Measurements from ENCODE around the gene KASH5.
"Not testable (repeated sequence)": the region's sequence is repeated elsewhere in the genome, so short reads cannot be mapped to it uniquely, and the experiment has no call there.

Gene KASH5

DNA sequence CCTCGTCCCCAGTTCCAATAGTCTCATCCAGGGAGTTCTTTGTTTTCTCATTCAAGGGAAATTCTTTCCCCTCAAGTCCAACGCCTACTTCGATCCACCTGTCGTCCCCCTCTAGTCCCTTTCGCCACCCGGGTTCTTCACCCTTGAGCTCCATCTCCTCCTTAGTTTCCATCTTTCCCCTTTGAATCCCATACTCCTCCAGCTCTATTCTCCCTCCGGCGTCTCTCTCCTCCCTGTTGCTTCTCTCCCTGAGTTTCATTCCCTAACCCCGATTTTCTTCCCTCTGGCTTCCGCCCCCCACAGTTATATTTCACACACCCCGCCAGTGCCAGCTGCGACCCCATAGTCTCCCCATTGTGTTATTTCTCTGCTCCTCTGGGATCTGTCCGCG is 53.9 kb downstream of the KASH5 start:
- Mint-ChIP-seq H3K9me3 (no peaks in the 10 kb centered on the region), H3K4me3 (peak overlapping the region; percentile 75), H3K27ac (ENCODE audit: low read depth) (peak overlapping the region; percentile 54), H3K36me3 (ENCODE audit: insufficient read depth) (peaks cover 11% of the 10 kb centered on the region), H3K27me3 (peaks cover 59% of the 10 kb centered on the region), H3K4me1 (peaks cover 46% of the 10 kb centered on the region)
- DNase-seq (ENCODE audit: low spot score in 2 of 2) (no peak), ATAC-seq (replicated peaks; ENCODE audit: extremely low read depth, poor library complexity, severe bottlenecking) (no peak)

DNA sequence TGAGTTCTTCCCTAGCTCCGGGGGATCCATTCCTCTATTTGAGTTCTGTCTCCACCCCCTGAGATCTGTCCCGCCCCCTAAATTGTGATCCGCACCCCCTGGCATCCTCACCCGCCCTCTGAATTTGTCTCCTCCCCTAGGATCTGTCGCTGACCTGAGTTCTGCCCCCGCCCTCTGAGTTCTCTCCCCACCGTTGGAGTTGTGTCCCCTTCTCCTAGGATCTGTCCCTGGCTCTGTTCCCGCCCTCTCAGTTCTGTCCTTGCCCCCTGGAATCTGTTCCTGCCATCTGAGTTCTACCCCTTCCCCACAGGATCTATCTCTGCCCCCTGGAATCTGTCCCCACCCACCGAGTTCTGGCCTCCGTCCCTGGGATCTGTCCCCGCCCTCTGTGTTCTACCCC is 54.3 kb downstream of the KASH5 start:
- ATAC-seq (replicated peaks; ENCODE audit: extremely low read depth, poor library complexity, severe bottlenecking): no peak
- Mint-ChIP-seq H3K36me3 (ENCODE audit: insufficient read depth) (peaks cover 11% of the 10 kb centered on the region), H3K27ac (ENCODE audit: low read depth) (peak overlapping the region; percentile 54), H3K27me3 (peaks cover 55% of the 10 kb centered on the region), H3K9me3 (no peaks in the 10 kb centered on the region), H3K4me1 (peaks cover 42% of the 10 kb centered on the region), H3K4me3 (peak overlapping the region; percentile 75)
- DNase-seq (ENCODE audit: low spot score in 2 of 2): no peak

GRCh38 chr19:49442771-49443365 is 54.8 kb downstream of the KASH5 start:
- H3K27ac Mint-ChIP-seq (ENCODE audit: low read depth): peak overlapping the region; percentile 41

GRCh38 chr19:49443366-49444099 is 55.5 kb downstream of the KASH5 start:
- Mint-ChIP-seq H3K4me1 (peaks cover 48% of the 10 kb centered on the region), H3K36me3 (ENCODE audit: insufficient read depth) (peaks cover 14% of the 10 kb centered on the region), H3K4me3 (peak overlapping the region; percentile 75), H3K9me3 (no peaks in the 10 kb centered on the region), H3K27me3 (peaks cover 43% of the 10 kb centered on the region), H3K27ac (ENCODE audit: low read depth) (peak overlapping the region; percentile 41)
- peak; percentile 94 for ATAC-seq (replicated peaks; ENCODE audit: extremely low read depth, poor library complexity, severe bottlenecking)
- DNase-seq (ENCODE audit: low spot score in 2 of 2): peak; percentile 88 to 94

More at GRCh38 chr19:49442771-49443365, 54.8 kb downstream of the KASH5 start:
- H3K4me3 Mint-ChIP-seq: peak overlapping the region; percentile 75
- peaks cover 50% of the 10 kb centered on the region for H3K27me3 Mint-ChIP-seq
- H3K36me3 Mint-ChIP-seq (ENCODE audit: insufficient read depth): peaks cover 13% of the 10 kb centered on the region
- H3K9me3 Mint-ChIP-seq: no peaks in the 10 kb centered on the region
- ATAC-seq (replicated peaks; ENCODE audit: extremely low read depth, poor library complexity, severe bottlenecking) (peak; percentile 14), DNase-seq (ENCODE audit: low spot score in 2 of 2) (peak in 1 of 2 donors; percentile 19)
- peaks cover 42% of the 10 kb centered on the region for H3K4me1 Mint-ChIP-seq

GRCh38 chr19:49444100-49444700 is 56.2 kb downstream of the KASH5 start:
- peaks cover 16% of the 10 kb centered on the region for H3K36me3 Mint-ChIP-seq (ENCODE audit: insufficient read depth)
- not testable (repeated sequence) for H3K9me3 Mint-ChIP-seq; DNase-seq (ENCODE audit: low spot score in 2 of 2); ATAC-seq (replicated peaks; ENCODE audit: extremely low read depth, poor library complexity, severe bottlenecking)
- peak overlapping the region; percentile 41 for H3K27ac Mint-ChIP-seq (ENCODE audit: low read depth)
- peak overlapping the region; percentile 75 for H3K4me3 Mint-ChIP-seq
- peaks cover 37% of the 10 kb centered on the region for H3K27me3 Mint-ChIP-seq
- H3K4me1 Mint-ChIP-seq: peaks cover 55% of the 10 kb centered on the region

DNA sequence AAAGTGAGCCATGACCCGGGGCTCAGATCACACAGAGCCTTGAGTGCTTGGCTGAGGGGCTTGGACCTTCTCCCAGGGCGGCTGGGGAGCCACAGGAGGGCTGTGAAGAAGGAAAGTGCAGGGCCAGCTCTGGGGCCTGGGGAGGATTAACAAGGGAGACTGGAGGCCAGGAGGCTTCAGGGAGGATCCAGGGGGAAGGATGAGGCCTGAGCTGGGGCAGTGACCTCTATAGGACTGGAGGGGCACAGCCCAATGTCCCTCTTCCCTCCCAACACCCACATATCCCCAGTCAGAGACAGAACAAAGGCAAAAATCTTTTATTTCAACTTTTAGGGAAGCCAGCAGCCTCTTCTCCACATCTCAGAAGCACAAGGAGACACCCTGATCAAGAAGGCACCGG is 57.9 kb downstream of the KASH5 start:
- Mint-ChIP-seq H3K27ac (ENCODE audit: low read depth) (no peak overlapping the region), H3K4me1 (peaks cover 65% of the 10 kb centered on the region), H3K9me3 (no peaks in the 10 kb centered on the region), H3K36me3 (ENCODE audit: insufficient read depth) (peaks cover 17% of the 10 kb centered on the region), H3K4me3 (no peak overlapping the region), H3K27me3 (peaks cover 19% of the 10 kb centered on the region)
- DNase-seq (ENCODE audit: low spot score in 2 of 2) (no peak), ATAC-seq (replicated peaks; ENCODE audit: extremely low read depth, poor library complexity, severe bottlenecking) (no peak)

GRCh38 chr19:49447485-49448431 is 59.7 kb downstream of the KASH5 start:
- DNase-seq (ENCODE audit: low spot score in 2 of 2) (no peak), ATAC-seq (replicated peaks; ENCODE audit: extremely low read depth, poor library complexity, severe bottlenecking) (no peak)
- no peaks in the 10 kb centered on the region for H3K9me3 Mint-ChIP-seq
- H3K4me3 Mint-ChIP-seq: no peak overlapping the region
- peaks cover 26% of the 10 kb centered on the region for H3K36me3 Mint-ChIP-seq (ENCODE audit: insufficient read depth)
- H3K27me3 Mint-ChIP-seq: peaks cover under 1% of the 10 kb centered on the region
- H3K4me1 Mint-ChIP-seq: peaks cover 63% of the 10 kb centered on the region
- peak overlapping the region; percentile 41 for H3K27ac Mint-ChIP-seq (ENCODE audit: low read depth)

DNA sequence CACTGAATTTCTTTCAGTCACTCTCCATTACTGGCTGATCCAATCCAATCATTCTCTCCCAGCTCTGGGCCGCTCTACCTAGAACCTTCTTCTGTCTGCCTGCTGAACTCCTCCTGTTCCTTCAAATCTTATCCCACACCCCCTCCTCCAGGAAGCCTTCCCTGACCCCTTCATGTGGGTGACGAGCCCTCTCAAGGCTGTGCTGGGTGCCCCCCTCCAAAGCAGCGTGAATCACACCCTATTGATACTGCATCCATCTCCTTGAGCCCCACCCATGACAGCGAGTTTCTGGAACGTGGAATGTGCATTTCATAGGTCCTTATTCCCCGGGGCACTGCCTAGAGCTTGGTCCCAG is 60.4 kb downstream of the KASH5 start:
- H3K27ac Mint-ChIP-seq (ENCODE audit: low read depth): peak overlapping the region; percentile 41
- H3K9me3 Mint-ChIP-seq: no peaks in the 10 kb centered on the region
- H3K27me3 Mint-ChIP-seq: no peaks in the 10 kb centered on the region
- peaks cover 32% of the 10 kb centered on the region for H3K36me3 Mint-ChIP-seq (ENCODE audit: insufficient read depth)
- peaks cover 67% of the 10 kb centered on the region for H3K4me1 Mint-ChIP-seq
- ATAC-seq (replicated peaks; ENCODE audit: extremely low read depth, poor library complexity, severe bottlenecking) (no peak), DNase-seq (ENCODE audit: low spot score in 2 of 2) (no peak)
- H3K4me3 Mint-ChIP-seq: peak overlapping the region; percentile 7

- Mint-ChIP-seq H3K27me3 (no peaks in the 10 kb centered on the region), H3K27ac (ENCODE audit: low read depth) (no peak overlapping the region), H3K9me3 (no peaks in the 10 kb centered on the region), H3K4me1 (peaks cover 60% of the 10 kb centered on the region), H3K36me3 (ENCODE audit: insufficient read depth) (peaks cover 32% of the 10 kb centered on the region), H3K4me3 (peak overlapping the region; percentile 99)
- ATAC-seq (replicated peaks; ENCODE audit: extremely low read depth, poor library complexity, severe bottlenecking) (no peak), DNase-seq (ENCODE audit: low spot score in 2 of 2) (no peak)
Observed at GRCh38 chr19:49450405-49450804, 62.4 kb downstream of the KASH5 start.

GRCh38 chr19:49451430-49452181 is 63.6 kb downstream of the KASH5 start, which contains the start of gene PIH1D1:
Gene PIH1D1 (minus strand): TSS chr19:49451814. CDS start chr19:49451574, 240 bp downstream.
- ATAC-seq (replicated peaks; ENCODE audit: extremely low read depth, poor library complexity, severe bottlenecking) (peak; percentile 72), DNase-seq (ENCODE audit: low spot score in 2 of 2) (peak; percentile 87 to 94)
- H3K4me3 Mint-ChIP-seq: peak within 1 kb of the TSS; percentile 99
- H3K4me1 Mint-ChIP-seq: peaks cover 60% of the 10 kb centered on the region
- H3K36me3 Mint-ChIP-seq (ENCODE audit: insufficient read depth): peaks cover 36% of the 10 kb centered on the region
- H3K9me3 Mint-ChIP-seq: no peaks in the 10 kb centered on the region
- peak within 1 kb of the TSS; percentile 100 for H3K27ac Mint-ChIP-seq (ENCODE audit: low read depth)
- H3K27me3 Mint-ChIP-seq: no peaks in the 10 kb centered on the region

DNA sequence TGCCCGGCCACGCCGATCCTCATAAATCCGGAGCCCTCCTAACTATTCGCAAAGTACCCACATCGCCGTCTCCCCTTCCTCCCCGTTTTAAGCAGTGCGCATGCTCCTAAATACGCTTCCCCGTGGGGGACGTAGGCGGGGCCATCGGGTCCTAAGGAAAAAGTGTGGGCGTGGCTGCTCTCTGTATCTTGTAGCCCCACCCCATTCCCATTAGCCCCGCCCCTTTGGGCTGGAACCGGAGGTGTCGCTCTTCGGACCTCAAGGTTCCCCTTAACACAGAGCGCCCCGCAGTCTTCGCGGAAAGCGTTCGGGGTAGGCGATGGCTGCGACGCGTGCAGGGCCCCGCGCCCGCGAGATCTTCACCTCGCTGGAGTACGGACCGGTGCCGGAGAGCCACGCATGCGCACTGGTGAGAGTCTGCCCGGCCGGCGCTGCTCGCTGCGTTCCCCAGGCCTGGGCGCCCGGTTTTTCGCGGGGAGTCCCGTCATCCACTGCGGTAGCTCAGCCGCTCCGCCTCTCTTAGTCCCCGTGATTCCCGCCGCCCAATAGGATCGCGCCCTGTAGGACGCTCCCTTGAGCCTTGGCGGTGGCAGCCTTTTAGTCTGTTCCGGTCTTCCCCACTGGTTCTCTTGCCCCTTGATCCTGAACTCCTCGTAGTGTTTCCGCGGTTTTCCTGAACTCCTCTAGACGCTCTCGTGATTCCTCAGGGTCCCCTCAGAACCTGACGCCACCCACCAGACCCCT is 65.1 kb downstream of the KASH5 start, which contains the start of gene ALDH16A1:
TSS of gene ALDH16A1 (plus strand) at position 213 of the 744 bp plus-strand sequence. CDS start at position 320, 107 bp downstream.
- H3K36me3 Mint-ChIP-seq (ENCODE audit: insufficient read depth): peaks cover 32% of the 10 kb centered on the region
- no peaks in the 10 kb centered on the region for H3K27me3 Mint-ChIP-seq
- peaks cover 64% of the 10 kb centered on the region for H3K4me1 Mint-ChIP-seq
- DNase-seq (ENCODE audit: low spot score in 2 of 2): peak; percentile 94 to 96
- peak within 1 kb of the TSS; percentile 99 for H3K4me3 Mint-ChIP-seq
- peak; percentile 92 for ATAC-seq (replicated peaks; ENCODE audit: extremely low read depth, poor library complexity, severe bottlenecking)
- H3K27ac Mint-ChIP-seq (ENCODE audit: low read depth): peak within 1 kb of the TSS; percentile 100
- no peaks in the 10 kb centered on the region for H3K9me3 Mint-ChIP-seq
